ENCODE results near the gene CPAMD8.

CPAMD8 gene

GRCh38 chr19:16915135-16915534, 111.5 kb downstream of the CPAMD8 start:
- no peak for DNase-seq

- no peak for DNase-seq
Measured at GRCh38 chr19:16914421-16914820, 112.2 kb downstream of the CPAMD8 start.

GRCh38 chr19:16912780-16913179, 113.8 kb downstream of the CPAMD8 start:
- no peak for DNase-seq

- DNase-seq: no peak
Measured at GRCh38 chr19:16911046-16911445, 115.6 kb downstream of the CPAMD8 start.

- no peak for DNase-seq
Measured at GRCh38 chr19:16908759-16909158, 117.9 kb downstream of the CPAMD8 start.

GRCh38 chr19:16904599-16904998, 122.0 kb downstream of the CPAMD8 start:
- no peak for DNase-seq

- DNase-seq: no peak
Measured at GRCh38 chr19:16903347-16903746, 123.3 kb downstream of the CPAMD8 start.

- no peak for DNase-seq
Measured at GRCh38 chr19:16902545-16902944, 124.1 kb downstream of the CPAMD8 start.

- DNase-seq: no peak
Measured at GRCh38 chr19:16901491-16902175, 125.0 kb downstream of the CPAMD8 start.

GRCh38 chr19:16899566-16900075, 127.0 kb downstream of the CPAMD8 start:
- DNase-seq: no peak

- no peak for DNase-seq
Measured at GRCh38 chr19:16898361-16899015, 128.1 kb downstream of the CPAMD8 start.

GRCh38 chr19:16897856-16898161, 128.8 kb downstream of the CPAMD8 start:
- DNase-seq: no peak

GRCh38 chr19:16897029-16897855, 129.4 kb downstream of the CPAMD8 start:
- no peak for DNase-seq

GRCh38 chr19:16896146-16897028, 130.2 kb downstream of the CPAMD8 start:
- no peak for DNase-seq

GRCh38 chr19:16895467-16896145, 131.0 kb downstream of the CPAMD8 start:
- DNase-seq: no peak

- DNase-seq: no peak
Measured at GRCh38 chr19:16894080-16894479, 132.5 kb downstream of the CPAMD8 start.

GRCh38 chr19:16893686-16893989, 133.0 kb downstream of the CPAMD8 start:
- no peak for DNase-seq

- no peak for DNase-seq
Measured at GRCh38 chr19:16892868-16893685, 133.5 kb downstream of the CPAMD8 start.

- no peak for DNase-seq
Measured at GRCh38 chr19:16892436-16892835, 134.2 kb downstream of the CPAMD8 start.

- DNase-seq: no peak
Measured at GRCh38 chr19:16891696-16892382, 134.8 kb downstream of the CPAMD8 start.

All from KG1 (cell line).